NOMO-1 treated with dmso at 0.1 percent for 144 hours (cell line): ENCODE results near the gene CALML5.

Experiments used
- DNase-seq: peaks from one replicate; lab custom pipeline; 2025; ENCODE audit not compliant: unreplicated experiment; lab: John Stamatoyannopoulos, UW

CALML5 gene

DNA sequence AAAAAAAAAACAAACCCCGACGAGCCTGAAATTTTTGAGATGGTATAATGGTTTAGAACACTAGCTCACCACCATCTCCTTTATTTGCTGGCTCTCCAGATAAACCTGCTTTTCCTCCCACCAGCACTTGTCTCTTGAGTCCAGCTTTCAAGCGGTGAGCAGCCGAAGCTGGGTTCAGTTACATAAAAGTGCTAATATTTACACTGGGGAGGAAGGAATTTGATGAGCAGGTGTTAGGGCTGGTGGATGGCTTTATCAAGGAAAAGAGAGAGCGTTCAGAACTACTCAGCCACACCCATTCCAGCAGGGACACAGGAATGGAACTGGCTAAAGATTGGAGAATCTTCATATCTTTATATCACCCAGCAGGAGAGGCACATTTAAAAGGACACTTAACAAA is 18.8 kb upstream of the CALML5 start:
- no peak for DNase-seq

DNA sequence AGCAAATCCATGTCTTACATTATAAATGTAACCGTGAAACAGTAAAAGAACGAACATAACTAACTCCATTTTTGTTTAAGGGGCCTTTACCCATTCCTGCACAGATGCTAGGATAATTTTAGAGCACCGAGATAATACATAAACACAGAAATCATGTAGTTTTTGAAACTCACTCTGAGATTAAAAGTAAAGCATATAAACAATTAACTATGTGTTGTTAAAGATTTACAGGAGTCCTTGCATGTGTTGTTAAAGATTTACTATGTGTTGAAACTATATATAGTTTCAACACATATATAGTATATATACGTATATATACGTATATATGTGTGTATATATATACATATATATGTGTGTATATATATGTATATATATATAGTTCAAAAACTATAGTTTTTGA is 18.2 kb upstream of the CALML5 start:
- DNase-seq, result no peak

DNA sequence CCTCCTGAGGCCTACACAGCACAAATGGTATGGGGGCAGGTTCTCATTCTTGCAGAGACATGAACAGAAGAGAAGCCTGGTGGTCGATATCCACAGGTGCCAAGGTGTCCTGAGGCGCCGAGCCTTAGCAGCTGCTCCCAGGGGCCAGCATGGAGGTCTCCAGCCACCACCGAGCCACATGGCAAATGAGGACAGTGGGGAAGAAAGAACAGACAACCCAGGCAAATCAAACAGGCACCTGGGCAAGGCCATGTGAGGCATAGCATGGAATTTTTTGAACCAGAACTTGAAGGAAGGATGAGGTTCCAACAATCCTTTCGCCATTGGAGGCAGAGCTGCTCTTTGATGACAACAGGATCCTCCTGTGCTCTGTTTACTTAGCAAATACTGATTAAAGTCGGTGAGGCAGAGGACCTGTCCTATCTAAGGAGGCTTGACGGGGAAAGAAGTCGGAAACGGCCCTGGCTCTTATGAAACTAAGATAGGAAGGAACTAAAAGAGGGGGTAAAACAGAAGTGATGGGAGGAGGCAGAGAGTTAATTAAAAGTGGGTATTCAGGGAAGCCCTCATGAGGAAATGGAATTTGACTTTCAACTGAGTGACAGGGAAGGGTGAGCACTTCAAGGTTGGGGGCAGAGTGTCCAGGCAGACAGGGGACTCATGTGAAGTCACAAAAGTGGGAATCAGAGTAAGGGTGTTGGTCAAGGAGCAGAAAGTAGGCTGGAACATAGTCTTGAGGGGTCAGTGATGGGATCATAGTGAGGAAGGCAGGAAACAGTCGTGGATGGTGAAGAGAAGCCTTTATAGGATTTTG is 16.8 kb upstream of the CALML5 start:
- no peak for DNase-seq

DNA sequence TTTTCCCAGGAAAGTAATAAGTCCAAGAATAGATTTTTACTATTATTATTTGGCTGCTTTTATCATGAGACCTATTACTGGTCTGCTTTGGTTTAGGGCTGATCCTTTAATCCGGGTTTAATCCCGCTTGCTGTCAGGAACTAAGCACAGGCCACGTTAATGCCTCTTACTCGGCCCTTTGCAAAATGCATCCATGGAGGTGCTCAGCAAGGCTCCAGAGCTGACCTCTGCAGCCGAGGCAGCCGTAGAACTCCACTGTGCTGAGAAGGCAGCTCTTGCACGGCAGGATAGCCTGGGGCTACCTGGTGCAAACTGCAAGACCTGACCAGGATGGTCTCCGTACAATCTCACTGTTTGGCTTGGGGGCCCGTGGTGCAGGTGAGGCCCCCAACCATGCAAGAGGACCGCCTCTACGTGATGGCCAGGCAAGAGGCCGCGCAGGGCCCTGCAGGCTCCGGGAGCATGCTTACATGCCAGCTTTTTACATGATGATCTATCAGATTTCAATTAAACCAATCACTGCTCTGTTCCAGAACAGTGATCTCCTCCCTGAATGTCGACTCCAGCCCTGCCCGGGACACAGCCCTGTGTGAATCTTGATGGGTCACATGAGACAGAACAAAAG is 15.0 kb upstream of the CALML5 start:
- DNase-seq, result no peak

DNA sequence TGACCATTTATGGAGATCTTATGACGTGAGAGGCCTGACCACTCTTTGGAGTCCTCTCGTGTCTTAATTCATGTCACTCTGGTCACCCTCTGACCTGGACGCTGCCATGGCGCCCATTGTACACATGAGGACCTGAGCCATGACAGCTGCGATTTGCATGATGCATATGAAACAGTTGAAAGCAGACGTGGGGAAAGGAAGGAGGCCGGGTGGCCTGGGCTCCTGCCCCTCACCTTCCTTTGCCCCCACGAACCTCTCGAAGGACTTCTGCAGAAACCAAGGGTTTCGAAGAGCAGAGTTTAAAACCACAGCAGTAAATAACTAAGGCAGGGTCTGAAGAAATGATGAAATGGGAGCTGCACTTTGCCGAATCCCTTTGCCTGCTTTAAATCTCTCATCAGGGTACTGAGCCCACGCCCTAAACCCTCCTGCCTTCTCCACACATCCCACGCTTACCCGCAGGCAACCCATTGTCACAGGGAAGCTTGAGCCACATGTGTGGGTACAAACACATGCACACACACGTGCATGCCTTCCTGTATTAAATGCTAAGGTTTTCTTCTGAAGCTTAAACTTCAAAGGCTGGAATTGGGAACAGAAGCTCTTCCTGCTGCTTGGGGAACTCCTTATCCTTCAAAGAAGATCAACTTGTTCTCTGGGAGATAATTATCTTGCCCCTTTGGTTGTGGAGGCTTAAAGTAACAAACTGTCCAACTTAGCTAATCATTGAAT is 13.7 kb upstream of the CALML5 start:
- DNase-seq, result no peak

DNA sequence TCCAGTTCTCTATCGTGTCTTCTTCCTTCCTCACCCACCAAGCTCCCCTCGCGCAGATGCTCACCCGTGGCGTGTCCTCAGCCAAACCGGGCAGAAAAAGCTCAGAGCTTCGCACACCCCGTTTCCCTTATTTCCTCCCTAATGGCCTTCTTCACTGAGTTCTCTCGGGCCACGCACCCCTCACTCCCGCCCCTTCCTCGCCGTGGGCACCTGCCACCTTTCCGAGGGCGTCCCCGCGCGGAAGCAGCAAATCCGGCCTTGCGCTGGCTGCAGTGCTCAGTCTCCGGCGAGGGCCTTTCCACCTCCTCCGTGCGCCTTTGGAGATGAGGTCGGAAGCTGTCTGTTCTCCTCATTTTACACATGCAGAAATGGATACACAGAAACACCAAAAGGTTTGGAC is 13.0 kb upstream of the CALML5 start:
- DNase-seq, result no peak

DNA sequence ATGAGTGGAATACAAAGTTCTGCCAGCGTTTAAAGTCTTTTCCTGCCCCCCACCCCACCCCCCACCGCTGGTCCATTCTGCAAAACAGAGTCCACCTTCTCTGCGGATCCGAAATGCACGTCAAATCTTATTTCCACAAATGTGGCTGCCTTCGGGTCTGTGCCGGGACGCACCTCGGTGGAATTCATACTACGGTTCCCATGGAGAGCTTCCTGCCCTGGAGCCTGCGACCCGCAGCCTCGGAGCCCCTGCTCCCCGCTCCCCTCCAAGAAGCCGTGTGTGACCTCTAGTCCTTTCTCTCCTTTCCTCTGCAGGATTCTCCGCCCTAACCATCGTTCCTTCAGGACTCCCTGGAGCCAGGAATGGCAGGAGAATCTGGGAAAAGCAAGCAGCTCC is 12.5 kb upstream of the CALML5 start:
- no peak for DNase-seq

DNA sequence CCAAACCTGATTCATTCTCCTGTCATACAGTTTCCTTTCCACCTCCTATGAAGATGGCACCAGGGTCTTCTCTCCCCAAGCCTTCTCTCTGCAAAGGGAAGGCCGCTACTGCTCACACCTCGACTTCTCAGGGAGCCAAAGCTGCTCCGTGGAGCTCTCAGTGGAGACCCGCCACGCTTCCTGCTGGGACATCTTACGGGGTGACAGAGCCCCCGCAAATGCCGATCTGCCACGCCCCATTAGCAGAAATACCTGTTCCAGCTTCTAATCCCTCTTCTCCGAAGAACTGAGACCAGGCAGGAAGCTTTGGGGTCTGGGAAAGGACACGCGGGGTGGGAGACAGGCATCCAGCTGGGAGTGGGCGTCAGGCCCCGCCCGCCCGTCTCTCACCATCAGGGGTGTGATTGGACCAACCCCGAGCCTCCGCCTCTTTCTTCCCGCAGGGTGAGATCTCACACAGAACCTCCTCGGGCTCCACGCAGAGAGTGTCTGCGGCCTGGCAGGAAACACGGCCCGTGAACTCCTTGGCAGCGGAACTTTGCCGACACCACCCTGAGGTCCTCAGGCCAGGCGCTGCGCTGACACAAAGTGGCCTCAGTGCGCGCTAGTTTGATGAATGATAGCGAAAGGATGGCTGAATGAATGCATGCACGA is 12.0 kb upstream of the CALML5 start:
- DNase-seq, result no peak

DNA sequence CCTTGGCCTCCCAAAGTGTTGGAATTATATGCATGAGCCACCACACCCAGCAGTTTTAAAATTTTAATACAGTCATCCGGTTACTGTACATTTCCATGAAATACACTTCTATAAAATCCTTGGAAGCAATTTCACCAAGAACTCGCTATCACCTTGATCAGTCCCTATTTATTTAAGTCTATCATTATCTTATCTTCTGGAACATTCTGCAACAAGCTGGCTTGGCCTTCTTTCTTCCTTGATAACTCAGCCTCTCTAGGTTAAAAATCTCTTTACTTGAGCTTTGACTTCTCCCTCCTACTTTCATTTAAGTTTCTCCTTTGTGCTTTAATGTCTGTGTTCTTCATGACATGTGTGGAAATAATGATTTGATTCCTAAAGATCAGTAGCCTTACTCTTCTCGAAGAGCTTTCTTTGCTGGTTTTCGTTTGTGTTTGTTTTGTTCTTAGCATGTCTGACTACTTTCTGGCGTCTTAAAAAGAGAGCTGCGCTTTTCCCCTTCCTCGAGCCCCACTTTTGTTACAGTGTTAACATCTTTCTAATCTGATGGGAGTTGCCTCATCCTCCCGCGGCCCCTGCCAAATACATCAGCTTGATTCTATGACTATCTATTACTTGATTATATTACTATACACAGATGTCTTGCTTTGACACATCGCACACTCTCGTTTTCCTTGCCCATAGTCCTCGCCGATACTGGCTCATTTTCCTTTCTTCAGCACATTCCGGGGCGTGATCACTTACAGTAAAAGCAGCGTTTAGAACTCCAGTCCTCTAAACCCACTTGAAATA is 11.1 kb upstream of the CALML5 start:
- no peak for DNase-seq

DNA sequence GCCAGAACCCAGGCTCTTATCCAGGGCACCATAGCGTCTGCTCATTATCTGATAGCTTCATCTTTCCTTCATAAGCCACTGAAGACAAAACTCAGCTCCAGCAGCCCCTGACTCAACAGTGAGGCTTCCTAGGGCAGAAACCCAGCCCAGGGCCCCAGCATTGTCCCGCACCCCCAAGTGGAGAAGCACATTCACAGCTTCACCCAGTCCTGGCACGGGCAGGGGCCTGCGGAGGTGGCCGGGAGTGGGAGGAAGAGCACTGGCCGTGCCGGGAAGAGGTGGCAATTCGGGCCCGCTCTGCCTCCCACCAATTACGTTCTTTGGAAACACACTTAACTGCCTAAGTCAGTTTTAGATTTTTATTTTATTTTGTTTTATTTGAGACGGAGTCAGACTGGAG is 10.3 kb upstream of the CALML5 start:
- no peak for DNase-seq

DNA sequence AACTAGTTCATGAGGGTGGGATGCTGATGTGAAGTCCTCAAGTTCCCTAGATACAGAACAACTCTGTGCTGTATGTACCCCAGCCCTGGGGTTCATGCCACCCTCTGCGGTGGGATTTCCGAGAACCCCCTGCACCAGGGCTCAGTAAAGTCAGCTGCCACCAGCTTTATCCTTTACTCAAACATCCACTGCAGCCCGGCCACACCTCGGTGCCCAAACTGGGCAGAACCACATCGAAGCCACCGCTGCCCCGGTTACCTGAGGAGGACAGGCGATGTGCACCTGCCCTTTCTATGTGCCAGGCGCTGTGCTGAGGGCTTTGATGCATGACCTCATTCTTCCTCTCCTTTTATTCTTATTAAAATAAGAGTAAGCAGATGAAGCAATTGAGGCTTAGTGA is 9.9 kb upstream of the CALML5 start:
- DNase-seq, result no peak

DNA sequence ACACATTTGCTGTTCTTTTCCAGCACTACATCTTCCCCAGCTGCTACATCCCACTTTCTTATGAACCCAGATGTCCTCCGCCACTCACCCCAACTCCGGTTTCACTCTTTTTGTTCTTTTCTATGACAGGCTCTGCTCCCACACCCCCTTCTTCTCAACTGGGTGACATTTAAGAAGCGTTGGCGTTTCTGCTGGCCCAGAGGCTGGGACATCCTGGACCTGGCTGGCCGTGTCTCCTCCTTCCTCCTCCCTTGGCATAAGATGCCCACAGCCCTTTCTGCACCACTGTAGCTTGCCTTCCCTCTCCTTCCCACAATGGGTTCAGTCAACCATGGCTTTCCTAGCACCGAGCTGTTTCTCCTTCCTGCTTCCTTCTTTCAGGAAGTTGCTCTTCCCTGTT is 9.4 kb upstream of the CALML5 start:
- no peak for DNase-seq

DNA sequence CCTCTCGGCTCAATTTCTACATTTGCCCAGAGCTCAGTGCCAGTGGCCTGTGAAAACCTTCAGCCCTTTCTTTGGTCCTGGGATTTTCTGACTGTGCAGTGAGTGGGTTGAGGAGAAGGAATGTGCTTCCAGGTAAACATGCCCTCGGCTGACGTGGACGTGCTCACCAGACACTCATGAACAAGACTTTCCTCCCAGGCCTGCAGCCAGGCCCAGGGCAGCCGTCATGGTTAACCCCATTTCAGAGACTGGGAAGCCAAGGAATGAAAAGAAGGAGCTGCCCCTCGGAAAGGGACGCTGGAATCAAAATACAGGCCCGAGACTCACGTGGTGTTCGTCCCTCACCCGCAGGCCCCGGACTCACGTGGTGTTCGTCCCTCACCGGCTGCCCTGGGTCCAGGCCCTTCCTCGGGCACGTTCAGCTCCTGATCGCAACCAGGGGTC is 8.8 kb upstream of the CALML5 start:
- DNase-seq, result no peak

DNA sequence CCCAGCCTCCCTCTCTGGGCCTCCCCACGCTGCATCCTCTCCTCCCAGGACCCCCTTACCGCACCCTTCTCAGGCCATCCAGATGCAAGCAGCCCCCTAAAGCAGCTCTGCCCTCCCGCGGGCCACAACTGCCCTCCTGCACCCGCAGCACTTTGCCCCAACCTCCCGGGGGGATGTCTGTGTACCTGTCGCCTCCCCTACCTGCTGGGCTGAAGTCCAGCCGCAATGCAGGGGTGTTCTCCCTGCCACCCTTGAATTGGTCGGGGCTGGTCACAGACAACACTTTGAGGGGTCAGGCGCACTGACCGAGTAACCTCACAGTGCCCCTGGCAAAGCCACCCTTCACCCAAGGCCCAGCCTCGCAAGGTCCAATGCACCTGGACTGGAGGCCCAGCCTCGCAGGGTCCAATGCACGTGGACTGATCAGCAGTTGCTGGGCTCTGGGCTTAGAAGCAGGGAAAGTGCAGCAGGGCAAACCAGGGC is 8.3 kb upstream of the CALML5 start:
- no peak for DNase-seq

DNA sequence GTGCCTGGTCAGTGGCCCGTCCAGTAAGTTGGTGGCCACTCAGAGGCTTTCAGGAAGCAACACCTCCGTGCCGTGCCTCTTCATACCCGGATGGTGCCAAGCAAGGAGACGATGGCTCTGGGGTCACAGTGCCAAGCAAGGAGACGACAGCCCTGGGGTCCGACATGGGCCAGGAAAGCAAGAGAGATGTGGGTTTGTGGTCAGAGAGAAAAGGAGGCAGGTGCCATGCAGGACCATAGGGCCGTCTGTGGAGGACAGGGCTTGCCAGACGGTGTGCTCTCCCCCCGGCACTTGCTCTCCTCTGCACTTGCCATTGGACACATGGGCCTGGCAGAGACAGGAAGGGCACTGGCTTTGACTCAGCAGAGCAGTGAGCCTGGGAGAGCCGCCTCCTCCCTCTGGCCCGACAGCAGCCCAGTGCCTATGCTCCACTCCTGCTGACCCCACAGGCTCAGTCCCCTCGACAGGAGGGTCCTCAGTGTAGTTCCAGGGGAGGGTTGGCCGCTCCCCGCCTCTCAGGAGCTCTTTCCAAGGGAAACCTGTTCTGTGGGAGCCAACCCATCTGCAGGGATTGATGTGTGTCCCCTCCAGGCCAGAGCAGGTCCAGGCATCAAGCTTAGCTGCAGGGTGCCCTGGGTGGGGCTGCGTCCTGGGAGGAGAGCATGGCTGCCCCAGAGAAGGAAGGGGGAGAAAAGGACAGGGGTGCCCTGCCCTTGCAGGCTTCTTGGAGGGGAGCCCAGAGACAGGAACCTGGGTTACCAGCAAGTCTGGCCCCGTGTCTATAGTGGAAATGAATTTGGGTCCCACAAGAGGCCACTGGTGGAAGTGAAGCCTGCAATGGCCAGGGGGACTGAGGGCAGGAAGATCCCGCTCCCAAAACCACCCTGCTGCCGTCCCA is 7.6 kb upstream of the CALML5 start:
- no peak for DNase-seq

DNA sequence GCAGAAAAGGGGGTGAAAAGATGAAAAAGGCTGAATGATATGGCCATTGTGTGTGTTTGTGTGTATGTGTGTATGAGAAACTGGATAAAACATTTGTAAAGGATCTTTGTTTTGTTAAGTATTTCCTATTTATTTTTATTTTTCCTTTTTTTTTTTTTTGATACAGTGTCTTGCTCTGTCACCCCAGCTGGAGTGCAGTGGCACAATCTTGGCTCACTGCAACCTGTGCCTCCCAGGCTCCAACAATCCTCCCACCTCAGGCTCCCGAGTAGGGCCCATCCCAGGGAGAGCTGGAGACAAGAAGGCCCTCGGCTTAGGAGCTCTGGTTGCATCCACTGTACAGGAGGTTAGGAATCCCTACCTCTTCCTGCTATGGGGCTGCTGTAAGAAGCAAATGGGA is 6.9 kb upstream of the CALML5 start:
- no peak for DNase-seq

DNA sequence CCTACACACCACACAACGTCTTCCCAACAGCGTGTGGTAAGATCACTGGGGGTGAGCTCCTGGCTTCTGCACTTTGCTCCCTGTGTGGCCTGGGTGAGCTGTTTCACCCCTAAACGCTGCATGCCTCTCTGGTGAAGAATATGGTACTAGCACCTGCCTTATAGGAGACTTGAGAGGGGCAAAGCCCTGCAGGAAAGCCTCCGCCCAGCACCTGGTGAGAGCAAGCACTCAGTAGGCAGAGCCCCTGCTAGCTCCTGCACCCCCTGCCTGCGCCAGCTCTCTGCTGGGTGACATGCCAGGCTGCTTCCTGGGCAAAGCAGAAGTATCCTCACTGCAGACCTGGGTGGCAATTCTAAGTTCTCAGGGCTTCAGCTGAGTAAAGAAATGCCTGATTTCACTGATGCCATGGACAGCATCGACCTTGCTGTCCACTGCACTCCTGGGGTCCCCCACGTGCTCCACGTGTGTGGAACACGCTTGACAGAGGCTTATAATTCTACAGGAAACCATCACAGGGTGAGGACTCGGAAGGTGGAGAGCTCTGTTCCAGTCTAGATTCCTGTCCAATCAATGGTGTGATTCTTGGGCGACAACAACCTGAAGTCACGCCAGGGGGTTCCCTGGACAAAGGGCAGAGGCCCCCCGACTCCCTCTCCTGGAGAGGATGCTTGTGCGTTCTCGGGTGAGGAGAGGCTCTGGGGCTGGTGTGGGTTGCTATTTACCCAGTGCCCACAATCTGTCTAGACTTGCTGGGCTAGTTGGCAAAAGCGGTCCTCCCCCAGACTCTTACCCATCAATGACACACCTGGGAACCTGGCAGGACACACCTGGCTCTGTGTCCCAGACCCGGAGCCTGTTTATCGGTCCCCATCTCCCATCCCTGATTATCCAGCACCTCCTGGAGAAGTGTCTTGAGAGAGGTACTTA is 5.0 kb upstream of the CALML5 start:
- DNase-seq, result no peak

DNA sequence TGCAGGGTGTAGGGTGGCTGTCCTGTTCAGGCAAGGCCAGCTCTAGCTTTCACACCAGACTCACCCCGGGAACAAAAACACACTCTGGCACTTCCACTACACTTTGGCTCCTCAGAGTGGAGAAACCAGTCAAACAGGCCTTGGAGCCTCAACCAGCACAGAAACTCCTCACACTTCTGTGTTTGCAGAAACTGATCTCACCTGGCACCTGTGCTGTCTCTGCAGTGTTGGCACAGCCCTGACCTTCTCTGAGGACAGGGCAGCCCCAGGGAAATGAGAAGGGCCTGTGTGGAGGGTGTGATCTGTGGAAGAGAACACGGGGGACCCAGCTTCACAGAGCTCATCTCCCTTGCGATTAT is 4.1 kb upstream of the CALML5 start:
- DNase-seq, result no peak
